ENCODE results near the gene SLC44A4.
"Not testable (repeated sequence)": the region's sequence is repeated elsewhere in the genome, so short reads cannot be mapped to it uniquely, and the experiment has no call there.

Gene SLC44A4

DNA sequence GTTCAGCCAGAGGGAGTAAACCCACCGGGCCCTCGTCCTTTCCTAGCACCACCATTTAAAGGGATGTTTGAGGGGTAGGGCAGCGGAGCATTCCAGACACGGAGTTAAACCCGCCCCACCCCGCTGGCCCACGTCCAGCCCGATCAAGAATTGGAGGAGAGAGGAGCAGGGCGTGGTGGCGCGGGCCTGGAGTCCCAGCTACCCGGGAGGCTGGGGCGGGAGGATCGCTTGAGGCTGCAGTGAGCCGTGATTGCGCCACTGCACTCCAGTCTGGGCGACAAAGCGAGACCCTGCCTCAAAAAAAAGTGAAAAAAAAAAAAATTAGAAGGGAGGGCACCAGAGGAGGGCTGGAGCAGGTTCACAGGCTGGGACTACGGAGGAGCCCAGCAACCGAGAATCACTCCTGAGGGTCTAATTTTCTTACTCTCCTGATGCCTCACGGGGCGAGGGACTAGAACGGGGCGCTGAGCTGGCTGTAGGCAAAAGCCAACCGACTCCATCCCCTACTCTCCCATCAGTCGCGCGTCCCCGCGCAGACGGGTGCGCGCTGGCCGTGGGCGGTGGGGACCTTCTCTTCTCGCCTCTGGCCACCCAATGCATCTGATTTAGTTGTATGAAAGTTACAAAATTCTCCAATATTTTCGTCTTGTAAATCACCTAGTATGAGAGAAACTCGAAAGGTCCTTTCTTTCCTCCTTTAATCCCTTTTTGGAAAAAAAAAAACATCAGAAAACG lies 57.3 kb downstream of the SLC44A4 start:
- H3K36me3 ChIP-seq: no peaks in the 10 kb centered on the region
- no peak for TF ChIP-seq CTCF (IDR thresholded peaks at IDR 0.05; ENCODE audit: low read depth, low read length)
- H3K9me3 ChIP-seq: no peaks in the 10 kb centered on the region; the same call in 1 of the 2 replicates
- peak; percentile 71 for DNase-seq
- H3K27me3 ChIP-seq: no peaks in the 10 kb centered on the region
- H3K4me1 ChIP-seq: peaks cover 3% of the 10 kb centered on the region; the same call in 1 of the 2 replicates
- H3K4me3 ChIP-seq (ENCODE audit: low read depth, low read length): peak overlapping the region; percentile 77

GRCh38 chr6:31820399-31820798 lies 58.4 kb downstream of the SLC44A4 start:
- not testable (repeated sequence) for H3K4me1 ChIP-seq; DNase-seq; H3K9me3 ChIP-seq; H3K4me3 ChIP-seq (ENCODE audit: low read depth, low read length); H3K27me3 ChIP-seq; H3K36me3 ChIP-seq

- TF ChIP-seq CTCF (IDR thresholded peaks at IDR 0.05; ENCODE audit: low read depth, low read length): no peak
- no peaks in the 10 kb centered on the region; the same call in 1 of the 2 replicates for H3K9me3 ChIP-seq
- no peaks in the 10 kb centered on the region for H3K36me3 ChIP-seq
- DNase-seq: no peak
- H3K4me1 ChIP-seq: no peaks in the 10 kb centered on the region
- H3K4me3 ChIP-seq (ENCODE audit: low read depth, low read length): no peak overlapping the region
- no peaks in the 10 kb centered on the region for H3K27me3 ChIP-seq
Measured at GRCh38 chr6:31819871-31820299, 58.9 kb downstream of the SLC44A4 start.

GRCh38 chr6:31817929-31818511 lies 60.8 kb downstream of the SLC44A4 start:
- not testable (repeated sequence) for H3K4me1 ChIP-seq, H3K9me3 ChIP-seq, H3K27me3 ChIP-seq, DNase-seq, H3K36me3 ChIP-seq
- H3K4me3 ChIP-seq (ENCODE audit: low read depth, low read length): peak overlapping the region; percentile 34

GRCh38 chr6:31817133-31817928 lies 61.5 kb downstream of the SLC44A4 start:
- H3K4me3 ChIP-seq (ENCODE audit: low read depth, low read length): peak overlapping the region; percentile 34
- H3K4me1 ChIP-seq, H3K9me3 ChIP-seq, H3K27me3 ChIP-seq, H3K36me3 ChIP-seq, DNase-seq: not testable (repeated sequence)

DNA sequence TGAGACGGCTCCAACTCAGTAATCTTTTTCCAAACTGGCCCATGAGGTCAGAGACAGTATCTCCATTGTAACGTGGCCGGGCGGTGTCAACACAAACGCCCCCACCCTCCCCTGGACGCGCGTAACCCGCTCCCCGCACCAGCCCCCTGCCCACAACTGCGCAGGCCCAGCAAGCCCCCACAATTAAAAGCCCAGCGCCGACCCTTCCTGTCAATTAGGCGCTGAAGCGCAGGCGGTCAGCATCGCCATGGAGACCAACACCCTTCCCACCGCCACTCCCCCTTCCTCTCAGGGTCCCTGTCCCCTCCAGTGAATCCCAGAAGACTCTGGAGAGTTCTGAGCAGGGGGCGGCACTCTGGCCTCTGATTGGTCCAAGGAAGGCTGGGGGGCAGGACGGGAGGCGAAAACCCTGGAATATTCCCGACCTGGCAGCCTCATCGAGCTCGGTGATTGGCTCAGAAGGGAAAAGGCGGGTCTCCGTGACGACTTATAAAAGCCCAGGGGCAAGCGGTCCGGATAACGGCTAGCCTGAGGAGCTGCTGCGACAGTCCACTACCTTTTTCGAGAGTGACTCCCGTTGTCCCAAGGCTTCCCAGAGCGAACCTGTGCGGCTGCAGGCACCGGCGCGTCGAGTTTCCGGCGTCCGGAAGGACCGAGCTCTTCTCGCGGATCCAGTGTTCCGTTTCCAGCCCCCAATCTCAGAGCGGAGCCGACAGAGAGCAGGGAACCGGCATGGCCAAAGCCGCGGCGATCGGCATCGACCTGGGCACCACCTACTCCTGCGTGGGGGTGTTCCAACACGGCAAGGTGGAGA lies 63.6 kb downstream of the SLC44A4 start, which contains the start of the genes HSPA1A and HSPA1L:
TSS of gene HSPA1A (plus strand) at position 519 of the 814 bp plus-strand sequence. CDS start at position 733, 214 bp downstream.
TSS of gene HSPA1L (minus strand) at position 259 of the 814 bp plus-strand sequence. CDS start 3,311 bp downstream, outside the sequence.
- peak; percentile 96 for DNase-seq
- TF ChIP-seq CTCF (IDR thresholded peaks at IDR 0.05; ENCODE audit: low read depth, low read length): no peak
- Histone ChIP-seq H3K36me3 (no peaks in the 10 kb centered on the region), H3K27me3 (no peaks in the 10 kb centered on the region), H3K4me1 (0 out of 2 replicates have a peak, but pooled peaks cover 4% of the 10 kb centered on the region), H3K4me3 (ENCODE audit: low read depth, low read length) (peak within 1 kb of the TSS; percentile 76), H3K9me3 (no peaks in the 10 kb centered on the region; the same call in 1 of the 2 replicates)

DNA sequence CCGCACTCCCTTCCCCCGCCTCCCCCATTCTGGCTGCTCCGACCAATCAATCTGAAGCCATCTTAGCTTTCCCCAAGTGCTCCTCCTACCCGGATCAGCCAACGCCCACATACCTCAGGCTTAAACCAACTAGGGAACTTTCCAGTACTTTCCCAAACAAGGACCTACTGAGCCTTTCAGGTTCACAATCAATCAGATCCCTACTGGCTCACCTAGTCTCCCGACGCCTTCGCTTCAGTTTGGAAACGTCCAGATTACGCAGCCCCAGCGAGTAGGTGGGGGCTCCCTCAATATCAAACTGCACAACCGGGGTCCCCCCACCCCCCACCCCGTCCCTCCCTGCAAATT lies 64.1 kb downstream of the SLC44A4 start:
- H3K4me1 ChIP-seq: 0 out of 2 replicates have a peak, but pooled peaks cover 4% of the 10 kb centered on the region
- H3K4me3 ChIP-seq (ENCODE audit: low read depth, low read length): peak overlapping the region; percentile 76
- H3K27me3 ChIP-seq: no peaks in the 10 kb centered on the region
- H3K9me3 ChIP-seq: no peaks in the 10 kb centered on the region; the same call in 1 of the 2 replicates
- H3K36me3 ChIP-seq: no peaks in the 10 kb centered on the region
- TF ChIP-seq CTCF (IDR thresholded peaks at IDR 0.05; ENCODE audit: low read depth, low read length): no peak
- peak; percentile 92 for DNase-seq
